OCI-LY1 (cell line): ENCODE results near the gene GOLPH3.

Experiments
- EZH2 ChIP-seq: fragments of 200-600 bp; sonication (generic), shearing (Covaris generic); IDR thresholded peaks from 2 replicates; pipeline ENCODE4 v1.8.0; 2017; ENCODE audit warnings: borderline replicate concordance, mixed run types, mild to moderate bottlenecking, antibody characterized with exemption, low read length, moderate library complexity, mixed read lengths
- TF ChIP-seq, protein P1 (sequence below): fragments of 200-600 bp; sonication (generic), shearing (Covaris generic); IDR thresholded peaks from 2 replicates; pipeline ENCODE4 v1.5.1; 2017; ENCODE audit warnings: mild to moderate bottlenecking, antibody characterized with exemption, low read length, moderate library complexity, mixed read lengths

DNA sequence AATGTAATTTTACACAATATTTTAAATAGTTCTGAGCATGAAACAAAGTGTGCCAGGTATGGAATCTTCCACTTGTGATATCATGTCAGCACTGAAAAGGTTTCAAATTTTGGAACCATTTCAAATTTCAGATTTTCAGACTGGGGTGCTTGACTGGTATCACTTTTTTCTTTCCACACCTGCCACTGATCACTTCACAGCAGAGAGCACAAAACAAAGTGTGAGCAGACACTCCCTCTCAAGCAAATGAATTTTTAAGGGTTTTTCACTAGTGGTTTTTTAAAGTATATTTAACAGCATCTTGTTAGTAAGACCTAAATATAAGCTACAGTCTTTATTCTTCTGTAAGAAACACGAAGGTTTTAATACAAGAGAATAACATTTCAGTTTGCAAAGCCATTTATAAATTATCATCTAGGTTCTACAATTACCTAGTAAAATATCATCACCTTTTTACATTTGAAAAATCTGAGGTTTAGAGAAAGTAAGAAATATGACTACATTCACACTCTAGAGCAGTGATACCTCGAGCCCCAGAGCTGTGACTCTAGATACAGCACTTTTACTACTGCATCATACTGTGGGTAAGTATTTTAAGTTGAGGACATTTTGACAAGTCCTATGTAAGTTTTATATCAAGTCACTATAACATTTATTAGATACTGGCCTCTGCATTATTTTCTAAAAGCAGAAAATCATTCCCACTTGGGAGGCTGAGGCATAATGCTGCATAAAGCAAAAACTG lies 14.6 kb downstream of the GOLPH3 start:
- TF ChIP-seq, protein P1, sequence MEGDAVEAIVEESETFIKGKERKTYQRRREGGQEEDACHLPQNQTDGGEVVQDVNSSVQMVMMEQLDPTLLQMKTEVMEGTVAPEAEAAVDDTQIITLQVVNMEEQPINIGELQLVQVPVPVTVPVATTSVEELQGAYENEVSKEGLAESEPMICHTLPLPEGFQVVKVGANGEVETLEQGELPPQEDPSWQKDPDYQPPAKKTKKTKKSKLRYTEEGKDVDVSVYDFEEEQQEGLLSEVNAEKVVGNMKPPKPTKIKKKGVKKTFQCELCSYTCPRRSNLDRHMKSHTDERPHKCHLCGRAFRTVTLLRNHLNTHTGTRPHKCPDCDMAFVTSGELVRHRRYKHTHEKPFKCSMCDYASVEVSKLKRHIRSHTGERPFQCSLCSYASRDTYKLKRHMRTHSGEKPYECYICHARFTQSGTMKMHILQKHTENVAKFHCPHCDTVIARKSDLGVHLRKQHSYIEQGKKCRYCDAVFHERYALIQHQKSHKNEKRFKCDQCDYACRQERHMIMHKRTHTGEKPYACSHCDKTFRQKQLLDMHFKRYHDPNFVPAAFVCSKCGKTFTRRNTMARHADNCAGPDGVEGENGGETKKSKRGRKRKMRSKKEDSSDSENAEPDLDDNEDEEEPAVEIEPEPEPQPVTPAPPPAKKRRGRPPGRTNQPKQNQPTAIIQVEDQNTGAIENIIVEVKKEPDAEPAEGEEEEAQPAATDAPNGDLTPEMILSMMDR, result no peak
- TF ChIP-seq EZH2, result no peak
